Peyer's patch (tissue), 4 donors: ENCODE results near the gene GGCX.

Experiments used
- CTCF ChIP-seq, 6 experiments: fragments of 450-650 bp in 4 of 6; fragments of 200-600 bp in 2 of 6; sonication (generic) in 1 of 6; IDR thresholded peaks; one replicate each; pipeline ENCODE4 v1.5.1; 2017 to 2019; ENCODE audit warnings: antibody characterized with exemption in 6 of 6, mild to moderate bottlenecking in 3 of 6, moderate library complexity in 1 of 6
- POLR2A ChIP-seq, 2 donors: fragments of 450-650 bp; IDR thresholded peaks; one replicate each; pipeline ENCODE4 v1.5.1; 2017; ENCODE audit warnings: antibody characterized with exemption in 2 of 2, mild to moderate bottlenecking in 2 of 2, moderate library complexity in 2 of 2

DNA sequence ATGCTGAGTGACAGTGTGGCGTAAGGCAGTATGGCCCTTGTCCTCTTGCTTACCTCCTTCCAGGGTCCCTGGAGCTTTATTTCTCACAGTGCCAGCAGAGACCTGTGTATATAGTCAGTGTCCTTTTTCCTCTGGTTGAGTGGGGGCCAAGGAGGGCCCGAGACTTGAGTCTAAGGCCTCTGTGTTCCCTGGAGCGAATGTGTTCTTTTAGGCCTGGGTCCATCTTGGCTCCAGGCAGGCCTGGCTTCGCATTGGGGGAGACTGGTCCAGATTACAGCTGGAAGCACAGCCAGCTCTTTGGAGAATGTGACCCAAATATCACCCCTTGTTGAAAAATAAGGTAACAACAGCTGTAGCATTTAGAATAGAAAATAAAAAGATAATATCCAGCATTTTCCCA lies 27.9 kb upstream of the GGCX start:
- TF ChIP-seq POLR2A (IDR thresholded peaks at IDR 0.05): no peak
- no peak for TF ChIP-seq CTCF (IDR thresholded peaks at IDR 0.05)
